Calu3 (cell line): ENCODE measurements around the gene FERMT3. TPM values are rescaled to one million over a fixed set of nuclear protein-coding genes. Genes with fewer than 3 reads are reported as not detected.

Source experiments
- BruUV-seq: library from RNA; stranded (reverse); fragments of 400-500 nt; replicated peaks from 2 replicates; lab custom pipeline; 2021; lab: Mats Ljungman, UMichigan
- CTCF ChIA-PET: fragments of 300-600 bp; sonication (Branson Sonifier 250); formaldehyde crosslinking; loops from one replicate; lab custom pipeline; 2022; ENCODE audit warnings: antibody characterized with exemption; lab: Charles Lee
- DNase-seq: peaks from one replicate; pipeline ENCODE4 v3.0.0; 2022
- H3K27ac Mint-ChIP-seq: one replicate; pipeline ENCODE4 v1.8.0; 2022; ENCODE audit warnings: mixed read lengths; ENCODE audit not compliant: unreplicated experiment
- H3K27me3 Mint-ChIP-seq: one replicate; pipeline ENCODE4 v1.8.0; 2022; ENCODE audit warnings: mixed read lengths; ENCODE audit not compliant: unreplicated experiment
- H3K36me3 Mint-ChIP-seq: one replicate; pipeline ENCODE4 v1.8.0; 2022; ENCODE audit warnings: mild to moderate bottlenecking, moderate library complexity, mixed read lengths; ENCODE audit not compliant: insufficient read depth, unreplicated experiment
- H3K4me1 Mint-ChIP-seq: one replicate; pipeline ENCODE4 v1.8.0; 2022; ENCODE audit warnings: mild to moderate bottlenecking, low read depth, mixed read lengths; ENCODE audit not compliant: unreplicated experiment
- H3K4me3 Mint-ChIP-seq: one replicate; pipeline ENCODE4 v1.8.0; 2022; ENCODE audit warnings: mild to moderate bottlenecking, low read depth, moderate library complexity, mixed read lengths; ENCODE audit not compliant: unreplicated experiment
- H3K9me3 Mint-ChIP-seq: one replicate; pipeline ENCODE4 v1.8.0; 2022; ENCODE audit warnings: low read depth, mixed read lengths; ENCODE audit not compliant: unreplicated experiment
- CTCF ChIP-seq: fragments of 200-600 bp; IDR thresholded peaks from one replicate; pipeline ENCODE4 v1.8.0; 2022; ENCODE audit warnings: antibody characterized with exemption; ENCODE audit not compliant: unreplicated experiment
- intact Hi-C: fragments of 100-400 bp; cut with micrococcal nuclease; formaldehyde crosslinking; loops from one replicate; pipeline ENCODE4 v1.10.0; 2022; ENCODE audit not compliant: unreplicated experiment
- total RNA-seq: library from RNA; stranded (reverse); gene quantifications from 2 replicates; pipeline ENCODE4 v1.2.3, GENCODE V29; 2022

Gene FERMT3
- total RNA-seq, 1 experiment from 2014 or later, result 16.6 TPM

- no peaks in the 10 kb centered on the region for H3K9me3 Mint-ChIP-seq
- H3K27ac Mint-ChIP-seq, result no peak overlapping the region
- no peak for TF ChIP-seq CTCF
- no TSS peak for BruUV-seq
- DNase-seq, result no peak
- H3K36me3 Mint-ChIP-seq, result peaks cover 23% of the 10 kb centered on the region
- peaks cover 24% of the 10 kb centered on the region for H3K4me1 Mint-ChIP-seq
- no peaks in the 10 kb centered on the region for H3K27me3 Mint-ChIP-seq
- CTCF ChIA-PET, result no interaction called here
- no peak overlapping the region for H3K4me3 Mint-ChIP-seq
- intact Hi-C loops, result no loop called here
Observed at GRCh38 chr11:64178951-64179639, 27.4 kb upstream of the FERMT3 start.

- no peak for DNase-seq
- H3K36me3 Mint-ChIP-seq, result peaks cover 20% of the 10 kb centered on the region
- H3K27me3 Mint-ChIP-seq, result no peaks in the 10 kb centered on the region
- H3K9me3 Mint-ChIP-seq, result no peaks in the 10 kb centered on the region
- H3K27ac Mint-ChIP-seq, result no peak overlapping the region
- BruUV-seq, result no TSS peak
- no peak overlapping the region for H3K4me3 Mint-ChIP-seq
- H3K4me1 Mint-ChIP-seq, result peaks cover 24% of the 10 kb centered on the region
- intact Hi-C loops, result no loop called here
- no peak for TF ChIP-seq CTCF
- CTCF ChIA-PET, result interaction anchor here (1.1 kb wide), 1 partner anchor 174 kb away, joined by 5 read pairs; no protein-coding TSS in a partner anchor
Observed at GRCh38 chr11:64180891-64181290, 25.6 kb upstream of the FERMT3 start.

- H3K36me3 Mint-ChIP-seq, result peaks cover 20% of the 10 kb centered on the region
- DNase-seq, result peak; percentile 88
- TF ChIP-seq CTCF, result no peak
- CTCF ChIA-PET, result interaction anchor here (0.7 to 1.1 kb wide), 2 partner anchors 173 to 635 kb away, joined by 3 to 5 read pairs; no protein-coding TSS in a partner anchor
- peaks cover 24% of the 10 kb centered on the region for H3K4me1 Mint-ChIP-seq
- peak overlapping the region; percentile 22 for H3K4me3 Mint-ChIP-seq
- no peaks in the 10 kb centered on the region for H3K9me3 Mint-ChIP-seq
- BruUV-seq, result no TSS peak
- intact Hi-C loops, result no loop called here
- no peaks in the 10 kb centered on the region for H3K27me3 Mint-ChIP-seq
- peak overlapping the region; percentile 52 for H3K27ac Mint-ChIP-seq
Observed at GRCh38 chr11:64181506-64182411, 24.8 kb upstream of the FERMT3 start.

- Mint-ChIP-seq H3K4me3 (no peak overlapping the region), H3K27me3 (no peaks in the 10 kb centered on the region), H3K36me3 (peaks cover 19% of the 10 kb centered on the region), H3K9me3 (no peaks in the 10 kb centered on the region), H3K4me1 (peaks cover 24% of the 10 kb centered on the region), H3K27ac (no peak overlapping the region)
- BruUV-seq, result no TSS peak
- intact Hi-C loops, result loop anchor here (2.0 kb wide), 1 partner anchor 53 kb away; no protein-coding TSS in a partner anchor
- TF ChIP-seq CTCF, result no peak
- DNase-seq, result no peak
- CTCF ChIA-PET, result no interaction called here
Observed at GRCh38 chr11:64183890-64184289, 22.6 kb upstream of the FERMT3 start.
